HFFc6 (cell line): ENCODE measurements around the gene NAA10. TPM values are rescaled to one million over a fixed set of nuclear protein-coding genes. Genes with fewer than 3 reads are reported as not detected.

Experiments used
- DNase-seq: peaks from one replicate; pipeline ENCODE4 v3.0.0-alpha.2; 2018
- H3K27ac Mint-ChIP-seq: 2 replicates; pipeline ENCODE4 v1.8.0; 2020; ENCODE audit warnings: mild to moderate bottlenecking, mixed read lengths
- H3K27me3 Mint-ChIP-seq: 2 replicates; pipeline ENCODE4 v1.8.0; 2021; ENCODE audit warnings: mild to moderate bottlenecking, moderate library complexity, mixed read lengths; ENCODE audit not compliant: insufficient read depth
- H3K36me3 Mint-ChIP-seq: 2 replicates; pipeline ENCODE4 v1.8.0; 2021; ENCODE audit warnings: low read depth, mixed read lengths
- H3K4me1 Mint-ChIP-seq: 2 replicates; pipeline ENCODE4 v1.8.0; 2020; ENCODE audit warnings: low read depth, mixed read lengths
- H3K4me3 Mint-ChIP-seq: 2 replicates; pipeline ENCODE4 v1.8.0; 2020; ENCODE audit warnings: mild to moderate bottlenecking, moderate library complexity, mixed read lengths
- H3K9me3 Mint-ChIP-seq: 2 replicates; pipeline ENCODE4 v1.8.0; 2020; ENCODE audit warnings: mild to moderate bottlenecking, mixed read lengths
- CTCF ChIP-seq: fragments of 200-600 bp; sonication (generic); IDR thresholded peaks from 2 replicates; pipeline ENCODE4 v1.5.0; 2021; ENCODE audit warnings: antibody characterized with exemption, mild to moderate bottlenecking
- total RNA-seq, 6 experiments: library from RNA; stranded (reverse); fragmentation: NEBNext Ultra II Directional; extraction: Animal tissue kit (Norgen Biotek cat#: 25700); gene quantifications; 2 replicates in 1 of 6; 3 replicates in 5 of 6; pipeline ENCODE4 v1.2.3, GENCODE V29; 2021

The NAA10 gene
- total RNA-seq, 6 experiments from 2014 or later, result 130 to 160 (median 146) TPM

DNA sequence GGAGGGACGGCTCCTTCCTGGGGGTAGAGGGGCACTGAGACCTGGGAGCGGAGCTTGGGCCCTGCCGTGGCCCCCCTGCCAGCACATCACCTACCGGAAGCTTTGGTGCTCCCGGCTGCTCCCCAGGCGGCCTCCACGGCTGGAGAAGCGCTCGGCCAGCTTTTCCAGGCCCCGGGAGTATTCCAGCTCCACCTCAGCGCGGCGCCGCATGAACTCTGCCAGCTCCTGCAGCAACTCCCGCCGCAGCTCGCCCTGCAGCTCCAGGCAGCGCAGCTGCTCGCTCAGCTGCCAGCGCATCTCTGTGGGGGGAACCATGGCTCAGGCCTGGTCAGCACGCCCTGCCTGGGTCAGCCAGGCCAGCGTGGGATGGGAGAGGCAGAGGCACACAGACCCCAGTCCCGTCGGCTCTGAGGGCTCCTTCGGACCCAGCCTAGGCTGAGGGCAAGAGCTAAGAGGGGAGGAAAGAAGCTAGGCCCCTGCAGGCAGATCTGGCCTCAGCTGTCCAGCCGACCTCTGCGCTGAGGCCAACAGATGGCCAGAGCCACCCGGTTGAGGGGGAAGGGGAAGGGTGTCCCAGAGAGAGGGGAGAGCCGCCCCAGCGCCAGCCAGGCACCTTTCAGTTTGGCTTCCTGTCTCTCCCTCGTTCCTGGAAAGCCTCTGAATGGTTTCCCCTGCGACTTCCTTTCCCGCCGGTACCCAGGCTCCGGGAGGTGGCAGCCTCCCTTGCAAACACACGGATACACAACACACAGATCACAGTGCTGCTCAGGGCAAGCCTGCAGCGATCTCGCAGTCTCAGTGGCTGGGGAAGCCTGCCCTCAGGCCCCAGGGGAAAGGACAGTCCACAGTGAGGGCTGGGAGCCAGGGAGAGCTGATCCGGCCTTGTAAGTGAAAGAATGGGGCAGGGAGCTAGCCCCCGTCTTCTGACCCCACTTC, 13.1 kb downstream of the NAA10 start:
- Mint-ChIP-seq H3K27ac (no peak overlapping the region), H3K4me1 (peaks cover 6% of the 10 kb centered on the region; the same call in 1 of the 2 replicates)

GRCh38 chrX:153921070-153921469, 13.8 kb downstream of the NAA10 start:
- TF ChIP-seq CTCF, result no peak
- no peaks in the 10 kb centered on the region for H3K9me3 Mint-ChIP-seq
- peaks cover 6% of the 10 kb centered on the region; the same call in 1 of the 2 replicates for H3K4me1 Mint-ChIP-seq
- H3K27me3 Mint-ChIP-seq, result peaks cover 4% of the 10 kb centered on the region
- H3K36me3 Mint-ChIP-seq, result no peaks in the 10 kb centered on the region
- H3K27ac Mint-ChIP-seq, result no peak overlapping the region
- DNase-seq, result no peak
- H3K4me3 Mint-ChIP-seq, result no peak overlapping the region

More for the DNA sequence above, 13.1 kb downstream of the NAA10 start:
- Mint-ChIP-seq H3K36me3 (no peaks in the 10 kb centered on the region), H3K9me3 (no peaks in the 10 kb centered on the region), H3K4me3 (no peak overlapping the region), H3K27me3 (peaks cover 3% of the 10 kb centered on the region)
- no peak for TF ChIP-seq CTCF
- no peak for DNase-seq

- no peak for TF ChIP-seq CTCF
- no peak for DNase-seq
- H3K4me1 Mint-ChIP-seq, result peaks cover 6% of the 10 kb centered on the region; the same call in 1 of the 2 replicates
- no peak overlapping the region for H3K27ac Mint-ChIP-seq
- H3K27me3 Mint-ChIP-seq, result peaks cover 6% of the 10 kb centered on the region
- H3K4me3 Mint-ChIP-seq, result no peak overlapping the region
- no peaks in the 10 kb centered on the region for H3K9me3 Mint-ChIP-seq
- no peaks in the 10 kb centered on the region for H3K36me3 Mint-ChIP-seq
Observed at GRCh38 chrX:153920546-153920945, 14.3 kb downstream of the NAA10 start.

DNA sequence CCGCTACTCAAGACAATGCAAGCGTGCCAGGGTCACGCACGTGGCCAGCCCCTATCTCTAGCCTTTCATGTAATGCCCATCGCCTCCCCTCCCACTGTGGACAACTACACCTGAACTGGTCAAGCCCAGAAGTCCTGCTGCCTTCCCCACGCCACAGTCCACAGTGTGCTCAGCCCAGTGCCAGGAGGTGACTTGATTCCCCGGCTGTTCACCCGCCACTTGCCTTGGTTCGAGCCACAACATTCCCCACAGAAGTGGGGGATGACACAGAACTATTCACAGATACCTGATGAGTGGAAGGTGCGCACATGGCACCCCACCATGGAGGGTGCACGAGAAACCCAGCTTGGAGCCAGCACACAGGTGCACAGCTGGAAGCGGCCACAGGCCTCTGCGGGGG, 15.6 kb downstream of the NAA10 start:
- Mint-ChIP-seq H3K36me3 (no peaks in the 10 kb centered on the region), H3K27me3 (peaks cover 8% of the 10 kb centered on the region), H3K27ac (no peak overlapping the region), H3K4me3 (no peak overlapping the region), H3K9me3 (no peaks in the 10 kb centered on the region), H3K4me1 (peaks cover 2% of the 10 kb centered on the region; the same call in 1 of the 2 replicates)
- no peak for DNase-seq
- TF ChIP-seq CTCF, result no peak

DNA sequence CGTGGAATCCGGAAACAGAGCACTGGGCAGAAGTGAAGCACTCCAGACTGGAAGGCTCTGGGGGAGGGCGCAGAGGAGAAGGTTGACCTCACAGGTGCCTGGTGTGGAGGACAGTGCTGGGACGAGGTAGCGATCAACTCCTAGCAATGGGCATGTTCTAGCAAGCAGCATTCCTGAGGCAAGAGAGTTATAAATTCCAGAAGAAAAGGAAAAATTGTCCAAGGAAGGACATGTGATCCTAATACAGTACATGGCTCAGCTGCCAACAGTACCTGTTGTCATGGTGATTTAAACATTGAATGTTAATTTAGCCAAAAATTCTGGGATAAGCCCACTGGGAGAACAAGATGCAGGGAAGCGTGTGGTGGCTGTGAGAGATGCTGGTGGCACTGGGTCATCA, 17.0 kb downstream of the NAA10 start:
- DNase-seq, result no peak
- no peak for TF ChIP-seq CTCF
- Mint-ChIP-seq H3K4me3 (no peak overlapping the region), H3K27me3 (peaks cover 8% of the 10 kb centered on the region), H3K27ac (no peak overlapping the region), H3K9me3 (no peaks in the 10 kb centered on the region), H3K36me3 (no peaks in the 10 kb centered on the region), H3K4me1 (no peaks in the 10 kb centered on the region)
